Keratinocyte (primary cell): ENCODE results near the gene NECAP2. TPM values are rescaled to one million over a fixed set of nuclear protein-coding genes. Genes with fewer than 3 reads are reported as not detected.

Experiments used
- DNase-seq: peaks from one replicate; pipeline ENCODE4 v3.0.0-alpha.2; 2011; ENCODE audit warnings: low read depth, missing footprints, low spot score
- FAIRE-seq: peaks from 2 replicates; lab custom pipeline; 2011; peaks lifted over from hg19 to GRCh38; lab: Jason Lieb, UNC
- H2AFZ ChIP-seq: 2 replicates; pipeline ENCODE4 v1.6.0; 2012; ENCODE audit warnings: low read length, control low read depth, inconsistent platforms; ENCODE audit not compliant: control insufficient read depth
- H3K27ac ChIP-seq: 2 replicates; pipeline ENCODE4 v1.5.1; 2011; ENCODE audit warnings: low read length; ENCODE audit not compliant: control insufficient read depth, insufficient read depth
- H3K27me3 ChIP-seq: 3 replicates; pipeline ENCODE4 v1.6.0; 2011; ENCODE audit warnings: low read length; ENCODE audit not compliant: control insufficient read depth, insufficient read depth; ENCODE audit errors: extremely low read depth
- H3K36me3 ChIP-seq, 2 experiments: 2 replicates in 1 of 2; 3 replicates in 1 of 2; pipeline ENCODE4 v1.5.1; 2011; ENCODE audit warnings: low read length in 2 of 2, mild to moderate bottlenecking in 1 of 2; ENCODE audit not compliant: control insufficient read depth in 2 of 2, insufficient read depth in 2 of 2; ENCODE audit errors: extremely low read depth in 1 of 2
- H3K4me1 ChIP-seq: 3 replicates; pipeline ENCODE4 v1.5.1; 2011; ENCODE audit warnings: low read length; ENCODE audit not compliant: control insufficient read depth, insufficient read depth; ENCODE audit errors: extremely low read depth
- H3K4me2 ChIP-seq: 3 replicates; pipeline ENCODE4 v1.6.0; 2011; ENCODE audit warnings: low read depth, low read length; ENCODE audit not compliant: control insufficient read depth, insufficient read depth; ENCODE audit errors: extremely low read depth
- H3K4me3 ChIP-seq, 3 experiments: fragments of 200-600 bp in 1 of 3; sonication (generic) in 1 of 3; 2 replicates in 2 of 3; 3 replicates in 1 of 3; pipeline ENCODE4 v1.5.1; 2011 to 2016; ENCODE audit warnings: low read length in 3 of 3, mild to moderate bottlenecking in 3 of 3, control low read depth in 2 of 3, inconsistent platforms in 1 of 3, low read depth in 1 of 3, mixed read lengths in 1 of 3, mixed run types in 1 of 3, moderate library complexity in 1 of 3; ENCODE audit not compliant: control insufficient read depth in 2 of 3, insufficient read depth in 2 of 3; ENCODE audit errors: extremely low read depth in 1 of 3
- H3K79me2 ChIP-seq: 2 replicates; pipeline ENCODE4 v1.6.0; 2012; ENCODE audit warnings: low read length; ENCODE audit not compliant: control insufficient read depth, insufficient read depth
- H3K9ac ChIP-seq: 3 replicates; pipeline ENCODE4 v1.6.0; 2011; ENCODE audit warnings: low read length; ENCODE audit not compliant: control insufficient read depth, insufficient read depth; ENCODE audit errors: extremely low read depth
- H3K9me1 ChIP-seq: 3 replicates; pipeline ENCODE4 v1.6.0; 2011; ENCODE audit warnings: low read length; ENCODE audit not compliant: control insufficient read depth, insufficient read depth; ENCODE audit errors: extremely low read depth
- H3K9me3 ChIP-seq: 2 replicates; pipeline ENCODE4 v1.5.1; 2012; ENCODE audit warnings: low read depth, low read length; ENCODE audit not compliant: control insufficient read depth
- H4K20me1 ChIP-seq: 3 replicates; pipeline ENCODE4 v1.6.0; 2011; ENCODE audit warnings: low read length; ENCODE audit not compliant: control insufficient read depth, insufficient read depth; ENCODE audit errors: extremely low read depth
- EZH2 ChIP-seq: IDR thresholded peaks from one replicate; pipeline ENCODE4 v1.6.1; 2012; ENCODE audit warnings: inconsistent platforms, mild to moderate bottlenecking, low read length, moderate library complexity
- dilution Hi-C: fragments of 300-500 bp; cut with MboI; formaldehyde crosslinking; loops from one replicate; pipeline ENCODE4 v1.7.0; 2020; ENCODE audit warnings: low sequenced_read_pairs; ENCODE audit not compliant: extremely low pct_ligation_motif_present
- polyA plus RNA-seq, 5 experiments: library from polyadenylated mRNA; depleted of rRNA in 3 of 5; stranded (reverse) in 3 of 5; stranded (forward) in 1 of 5; unstranded in 1 of 5; fragments of >200 nt; gene quantifications; 1 replicate in 1 of 5; 2 replicates in 3 of 5; 3 replicates in 1 of 5; pipeline versions ENCODE4 v1.2.1 to v1.2.3, GENCODE V29; 2011 to 2012; ENCODE audit warnings: missing spikeins in 2 of 5, low read depth in 1 of 5, low replicate concordance in 1 of 5
- TF ChIP-seq, protein P1 (sequence below), 3 experiments: IDR thresholded peaks in 1 of 3; conservative IDR thresholded peaks in 1 of 3; optimal IDR thresholded peaks in 1 of 3; 2 replicates in 2 of 3; 3 replicates in 1 of 3; pipeline versions ENCODE3 to v1.5.1; 2011; ENCODE audit warnings: low read length in 3 of 3, mild to moderate bottlenecking in 3 of 3, moderate library complexity in 2 of 3, control low read depth in 1 of 3, inconsistent platforms in 1 of 3; ENCODE audit not compliant: insufficient read depth in 2 of 3; ENCODE audit errors: extremely low read depth in 1 of 3

The NECAP2 gene
- polyA plus RNA-seq, 1 donor (not counting 4 experiments of a cell fraction or from before 2014, with no cell fraction given), result 75.7 TPM

DNA sequence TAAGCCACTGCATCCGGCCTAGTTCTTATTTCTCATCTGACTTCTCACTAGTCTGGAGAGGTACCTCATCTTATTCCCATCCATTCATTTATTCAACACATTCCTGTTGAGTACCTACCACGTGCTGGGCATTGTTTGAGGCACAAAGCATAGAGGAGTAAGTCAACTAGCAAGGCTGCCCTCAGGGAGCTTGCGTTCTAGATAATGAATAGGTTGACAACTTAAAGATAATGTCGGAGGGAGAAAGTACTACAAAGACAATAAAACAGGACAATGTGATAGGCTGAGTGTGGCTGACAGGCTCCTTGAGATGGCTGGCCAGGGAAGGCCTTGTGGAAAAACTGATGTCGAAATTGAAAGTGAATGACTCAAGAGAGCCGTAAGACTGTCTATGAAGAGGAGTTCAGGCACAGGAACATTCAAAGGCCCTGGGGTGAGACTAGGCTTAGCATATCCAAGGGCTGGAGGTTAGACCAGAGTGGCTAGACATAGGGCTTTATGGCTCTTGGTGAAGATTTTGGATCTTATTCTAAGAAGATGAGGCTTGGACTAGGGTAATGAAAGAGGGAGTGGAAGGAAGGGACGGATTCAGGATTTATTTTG is 21.6 kb upstream of the NECAP2 start:
- H4K20me1 ChIP-seq, result no peaks in the 10 kb centered on the region
- TF ChIP-seq, protein P1, sequence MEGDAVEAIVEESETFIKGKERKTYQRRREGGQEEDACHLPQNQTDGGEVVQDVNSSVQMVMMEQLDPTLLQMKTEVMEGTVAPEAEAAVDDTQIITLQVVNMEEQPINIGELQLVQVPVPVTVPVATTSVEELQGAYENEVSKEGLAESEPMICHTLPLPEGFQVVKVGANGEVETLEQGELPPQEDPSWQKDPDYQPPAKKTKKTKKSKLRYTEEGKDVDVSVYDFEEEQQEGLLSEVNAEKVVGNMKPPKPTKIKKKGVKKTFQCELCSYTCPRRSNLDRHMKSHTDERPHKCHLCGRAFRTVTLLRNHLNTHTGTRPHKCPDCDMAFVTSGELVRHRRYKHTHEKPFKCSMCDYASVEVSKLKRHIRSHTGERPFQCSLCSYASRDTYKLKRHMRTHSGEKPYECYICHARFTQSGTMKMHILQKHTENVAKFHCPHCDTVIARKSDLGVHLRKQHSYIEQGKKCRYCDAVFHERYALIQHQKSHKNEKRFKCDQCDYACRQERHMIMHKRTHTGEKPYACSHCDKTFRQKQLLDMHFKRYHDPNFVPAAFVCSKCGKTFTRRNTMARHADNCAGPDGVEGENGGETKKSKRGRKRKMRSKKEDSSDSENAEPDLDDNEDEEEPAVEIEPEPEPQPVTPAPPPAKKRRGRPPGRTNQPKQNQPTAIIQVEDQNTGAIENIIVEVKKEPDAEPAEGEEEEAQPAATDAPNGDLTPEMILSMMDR (optimal IDR thresholded peaks at IDR 0.05 in 1 of 3, IDR thresholded peaks at IDR 0.05 in 1 of 3, conservative IDR thresholded peaks at IDR 0.05 in 1 of 3; ENCODE audit: extremely low read depth in 1 of 3, insufficient read depth in 2 of 3, low read length in 3 of 3), result no peak
- no peak for TF ChIP-seq EZH2
- no peaks in the 10 kb centered on the region for H3K4me1 ChIP-seq
- H3K4me2 ChIP-seq, result no peak overlapping the region
- no peak for FAIRE-seq
- no peak overlapping the region for H3K27ac ChIP-seq
- peaks cover 7% of the 10 kb centered on the region for H3K27me3 ChIP-seq
- H3K9me3 ChIP-seq, result no peaks in the 10 kb centered on the region
- no peaks in the 10 kb centered on the region for H3K36me3 ChIP-seq
- no peak for DNase-seq
- no peak overlapping the region for H2AFZ ChIP-seq
- no peak overlapping the region for H3K4me3 ChIP-seq
- dilution Hi-C loops, result no loop called here
- no peak overlapping the region for H3K9ac ChIP-seq
- no peaks in the 10 kb centered on the region for H3K79me2 ChIP-seq
- no peaks in the 10 kb centered on the region for H3K9me1 ChIP-seq

DNA sequence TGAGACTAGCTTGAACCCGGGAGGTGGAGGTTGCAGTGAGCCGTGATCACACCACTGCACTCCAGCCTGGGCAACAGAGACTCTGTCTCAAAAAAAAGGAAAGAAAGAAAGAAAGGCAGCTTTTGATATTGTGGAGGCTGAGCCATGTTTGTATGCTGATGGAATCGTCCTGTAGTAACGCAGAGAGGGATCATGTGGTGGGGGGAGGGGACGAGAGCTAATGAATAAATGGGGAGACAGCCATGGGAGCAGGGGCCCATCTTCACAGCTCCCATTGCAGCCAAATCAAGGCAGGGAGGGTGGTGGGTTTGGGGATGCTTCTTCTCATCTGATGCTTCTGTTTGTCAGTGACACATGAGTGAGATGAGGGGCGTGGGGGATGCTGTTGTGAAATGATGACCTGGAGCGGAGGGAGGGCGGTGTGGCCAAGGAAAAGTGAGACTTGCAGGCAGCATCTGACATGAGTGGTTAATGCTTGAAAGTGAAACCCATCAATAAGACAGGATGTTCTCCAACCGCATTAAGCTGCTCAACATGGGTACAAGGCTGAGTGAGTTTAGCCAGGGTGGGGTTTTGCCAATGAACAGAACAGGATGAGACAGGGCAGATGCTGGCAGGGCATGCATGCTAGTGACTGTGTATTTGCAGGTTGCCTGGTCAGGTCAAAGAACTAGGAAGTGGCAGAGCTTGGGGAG is 20.0 kb upstream of the NECAP2 start:
- Histone ChIP-seq H3K79me2 (no peaks in the 10 kb centered on the region), H3K27ac (no peak overlapping the region), H3K4me1 (no peaks in the 10 kb centered on the region), H3K27me3 (peaks cover 7% of the 10 kb centered on the region), H3K9me1 (no peaks in the 10 kb centered on the region), H3K9ac (no peak overlapping the region), H3K9me3 (no peaks in the 10 kb centered on the region), H3K36me3 (no peaks in the 10 kb centered on the region), H2AFZ (no peak overlapping the region), H4K20me1 (no peaks in the 10 kb centered on the region), H3K4me3 (no peak overlapping the region), H3K4me2 (no peak overlapping the region)
- peak; percentile 23 for FAIRE-seq
- TF ChIP-seq, protein P1 (optimal IDR thresholded peaks at IDR 0.05 in 1 of 3, IDR thresholded peaks at IDR 0.05 in 1 of 3, conservative IDR thresholded peaks at IDR 0.05 in 1 of 3; ENCODE audit: extremely low read depth in 1 of 3, insufficient read depth in 2 of 3, low read length in 3 of 3), result no peak
- no peak for TF ChIP-seq EZH2
- dilution Hi-C loops, result no loop called here
- DNase-seq, result no peak
